Smooth muscle cell (in vitro differentiated cells): ENCODE data around the gene GCNT3. TPM values are rescaled to one million over a fixed set of nuclear protein-coding genes. Genes with fewer than 3 reads are reported as not detected.

ENCODE experiments used
- DNase-seq: peaks from one replicate; lab custom pipeline; 2025; ENCODE audit not compliant: unreplicated experiment; lab: John Stamatoyannopoulos, UW
- H2AFZ ChIP-seq: fragments of 200-600 bp; sonication (generic); 2 replicates; pipeline ENCODE4 v1.6.0; 2016; ENCODE audit warnings: antibody characterized with exemption, low read depth, mild to moderate bottlenecking
- H3F3A ChIP-seq: fragments of 200-600 bp; sonication (generic); 2 replicates; pipeline ENCODE4 v1.6.0; 2017; ENCODE audit warnings: antibody characterized with exemption, low read depth
- H3K27ac ChIP-seq: fragments of 200-600 bp; sonication (generic); 2 replicates; pipeline ENCODE4 v1.5.1; 2016; ENCODE audit warnings: low read depth, mild to moderate bottlenecking
- H3K27me3 ChIP-seq: fragments of 200-600 bp; sonication (generic); 2 replicates; pipeline ENCODE4 v1.6.1; 2016; ENCODE audit warnings: low read depth, mild to moderate bottlenecking
- H3K36me3 ChIP-seq: fragments of 200-600 bp; sonication (generic); 2 replicates; pipeline ENCODE4 v1.5.1; 2016; ENCODE audit warnings: low read depth
- H3K4me1 ChIP-seq: fragments of 200-600 bp; sonication (generic); 2 replicates; pipeline ENCODE4 v1.5.1; 2016; ENCODE audit warnings: low read depth
- H3K4me2 ChIP-seq: fragments of 200-600 bp; sonication (generic); 2 replicates; pipeline ENCODE4 v1.6.0; 2016; ENCODE audit warnings: mild to moderate bottlenecking
- H3K4me3 ChIP-seq: fragments of 200-600 bp; sonication (generic); 2 replicates; pipeline ENCODE4 v1.5.1; 2016; ENCODE audit warnings: mild to moderate bottlenecking
- H3K79me2 ChIP-seq: fragments of 200-600 bp; sonication (generic); 2 replicates; pipeline ENCODE4 v1.6.0; 2016; ENCODE audit warnings: low read depth, mild to moderate bottlenecking
- H3K9ac ChIP-seq: fragments of 200-600 bp; sonication (generic); 2 replicates; pipeline ENCODE4 v1.6.0; 2016; ENCODE audit warnings: low read depth
- H3K9me3 ChIP-seq: fragments of 200-600 bp; sonication (generic); replicated peaks from 2 replicates; pipeline ENCODE4 v1.5.1; 2016; ENCODE audit warnings: low read depth
- H4K20me1 ChIP-seq: fragments of 200-600 bp; sonication (generic); 2 replicates; pipeline ENCODE4 v1.6.0; 2016; ENCODE audit warnings: low read depth
- WGBS: methylation state at CpG from one replicate; pipeline ENCODE4 v1.1.7; 2016; ENCODE audit warnings: low lambda C conversion rate; 5-methylcytosine and 5-hydroxymethylcytosine counted together
- polyA plus RNA-seq: library from polyadenylated mRNA; unstranded; fragments of >200 nt; fragmentation: Nextera tagmentation; extraction: Ambion mirVana; gene quantifications from 2 replicates; pipeline ENCODE4 v1.2.1, GENCODE V29; 2016
- total RNA-seq: library from RNA; depleted of rRNA; stranded (reverse); fragments of >200 nt; gene quantifications from 2 replicates; pipeline ENCODE4 v1.2.3, GENCODE V29; 2014
- TF ChIP-seq, protein P1 (sequence below): fragments of 200-600 bp; sonication (generic); IDR thresholded peaks from 2 replicates; pipeline ENCODE4 v1.5.1; 2017; ENCODE audit warnings: borderline replicate concordance, mild to moderate bottlenecking, antibody characterized with exemption; ENCODE audit not compliant: insufficient read depth, poor library complexity, severe bottlenecking

GCNT3 gene
- total and polyA plus RNA-seq, 2 experiments from 2014 or later, result not detected

DNA sequence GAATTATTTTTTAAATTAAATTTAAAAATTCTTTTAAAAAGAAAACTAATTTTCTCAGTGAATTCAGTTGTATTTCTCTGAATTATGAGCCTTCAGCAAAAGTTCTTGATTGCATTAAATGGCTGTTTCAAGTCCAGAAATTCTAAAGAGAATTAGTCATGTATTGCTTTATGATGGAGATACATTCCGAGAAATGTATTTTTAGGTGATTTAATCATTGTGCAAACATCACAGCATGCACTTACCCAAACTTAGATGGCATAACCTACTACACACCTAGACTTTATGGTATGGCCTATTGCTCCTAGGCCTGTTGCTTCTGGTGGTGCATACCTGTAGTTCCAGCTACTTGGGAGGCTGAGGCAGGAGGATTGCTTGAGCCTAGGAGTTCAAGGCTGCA lies 44.3 kb upstream of the GCNT3 start:
- Histone ChIP-seq H3K79me2 (no peaks in the 10 kb centered on the region), H3K4me1 (no peaks in the 10 kb centered on the region), H4K20me1 (no peaks in the 10 kb centered on the region), H3K4me3 (no peak overlapping the region), H3K9me3 (no peaks in the 10 kb centered on the region), H3K27me3 (no peaks in the 10 kb centered on the region), H3K36me3 (no peaks in the 10 kb centered on the region), H3K27ac (no peak overlapping the region), H3K9ac (no peak overlapping the region), H3K4me2 (no peak overlapping the region), H3F3A (no peaks in the 10 kb centered on the region), H2AFZ (no peak overlapping the region)
- TF ChIP-seq, protein P1, sequence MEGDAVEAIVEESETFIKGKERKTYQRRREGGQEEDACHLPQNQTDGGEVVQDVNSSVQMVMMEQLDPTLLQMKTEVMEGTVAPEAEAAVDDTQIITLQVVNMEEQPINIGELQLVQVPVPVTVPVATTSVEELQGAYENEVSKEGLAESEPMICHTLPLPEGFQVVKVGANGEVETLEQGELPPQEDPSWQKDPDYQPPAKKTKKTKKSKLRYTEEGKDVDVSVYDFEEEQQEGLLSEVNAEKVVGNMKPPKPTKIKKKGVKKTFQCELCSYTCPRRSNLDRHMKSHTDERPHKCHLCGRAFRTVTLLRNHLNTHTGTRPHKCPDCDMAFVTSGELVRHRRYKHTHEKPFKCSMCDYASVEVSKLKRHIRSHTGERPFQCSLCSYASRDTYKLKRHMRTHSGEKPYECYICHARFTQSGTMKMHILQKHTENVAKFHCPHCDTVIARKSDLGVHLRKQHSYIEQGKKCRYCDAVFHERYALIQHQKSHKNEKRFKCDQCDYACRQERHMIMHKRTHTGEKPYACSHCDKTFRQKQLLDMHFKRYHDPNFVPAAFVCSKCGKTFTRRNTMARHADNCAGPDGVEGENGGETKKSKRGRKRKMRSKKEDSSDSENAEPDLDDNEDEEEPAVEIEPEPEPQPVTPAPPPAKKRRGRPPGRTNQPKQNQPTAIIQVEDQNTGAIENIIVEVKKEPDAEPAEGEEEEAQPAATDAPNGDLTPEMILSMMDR, result no peak
- no peak for DNase-seq
- 94% methylated on average over 1 of the region's 1 CpG for WGBS

DNA sequence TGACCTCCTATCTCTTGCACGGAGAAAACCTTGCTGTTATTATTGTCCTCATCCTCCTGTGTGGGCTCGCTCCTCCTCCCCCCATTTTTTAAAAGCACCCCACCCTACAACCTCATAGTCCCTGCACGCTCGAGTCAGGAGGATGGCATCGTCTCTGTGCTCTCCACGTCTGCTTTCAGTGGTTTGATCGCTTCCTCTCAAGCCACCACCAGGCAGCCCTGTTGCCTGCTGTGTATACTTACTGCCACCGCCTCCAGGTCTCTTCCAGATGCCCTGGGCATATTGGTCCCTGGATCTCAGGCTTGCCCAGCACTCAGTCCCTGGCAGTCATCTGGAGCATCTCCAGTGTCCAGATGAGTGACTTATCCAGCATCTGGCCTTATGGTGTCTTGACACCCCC lies 42.1 kb upstream of the GCNT3 start:
- no peaks in the 10 kb centered on the region for H4K20me1 ChIP-seq
- H3K4me2 ChIP-seq, result no peak overlapping the region
- DNase-seq, result no peak
- no peak overlapping the region for H2AFZ ChIP-seq
- H3K9me3 ChIP-seq, result no peaks in the 10 kb centered on the region
- no peak overlapping the region for H3K27ac ChIP-seq
- H3K4me1 ChIP-seq, result no peaks in the 10 kb centered on the region
- no peak overlapping the region for H3K4me3 ChIP-seq
- H3K36me3 ChIP-seq, result no peaks in the 10 kb centered on the region
- 95% methylated on average over 8 of the region's 8 CpGs for WGBS
- no peaks in the 10 kb centered on the region for H3K79me2 ChIP-seq
- no peak overlapping the region for H3K9ac ChIP-seq
- H3F3A ChIP-seq, result no peaks in the 10 kb centered on the region
- TF ChIP-seq, protein P1, result no peak
- no peaks in the 10 kb centered on the region for H3K27me3 ChIP-seq

DNA sequence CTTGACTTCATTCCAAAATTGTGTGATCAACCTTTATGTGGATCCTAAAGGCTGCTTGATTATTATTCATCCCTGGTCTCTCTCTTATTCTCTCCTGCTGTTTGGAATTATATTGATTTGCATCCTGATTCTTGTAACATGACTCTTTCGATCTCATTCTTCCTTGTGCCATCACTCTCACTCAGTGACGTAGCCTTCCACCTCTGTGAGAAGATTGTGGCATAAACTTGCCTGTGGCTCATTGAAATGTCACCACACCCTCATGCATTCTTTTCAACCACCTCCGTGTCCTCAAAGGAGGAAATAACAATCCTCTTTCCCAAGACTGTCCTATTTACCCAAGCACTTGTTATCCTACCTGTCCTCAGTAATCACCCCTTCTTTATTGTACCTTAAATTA lies 41.3 kb upstream of the GCNT3 start:
- H3K27ac ChIP-seq, result no peak overlapping the region
- no peaks in the 10 kb centered on the region for H3K27me3 ChIP-seq
- 71% methylated on average over 3 of the region's 3 CpGs for WGBS

DNA sequence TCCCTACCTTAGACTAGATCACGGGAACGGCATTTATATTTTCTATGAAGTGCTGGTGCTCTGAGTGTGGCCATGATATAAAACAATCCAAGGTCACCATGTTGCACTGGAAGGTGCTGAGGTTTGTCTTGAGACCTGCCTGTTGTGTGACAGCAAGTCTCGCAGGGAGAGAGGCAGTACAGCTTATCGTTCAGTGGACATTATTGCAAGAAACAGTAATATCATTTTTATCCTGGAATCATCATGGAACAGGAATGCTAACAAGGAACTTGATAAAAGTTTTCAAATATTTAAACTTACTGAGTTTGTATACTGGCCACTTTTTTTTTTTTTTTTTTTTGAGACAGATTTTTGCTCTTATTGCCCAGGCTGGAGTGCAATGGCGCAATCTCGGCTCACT lies 40.0 kb upstream of the GCNT3 start:
- H4K20me1 ChIP-seq, result no peaks in the 10 kb centered on the region
- 99% methylated on average over 6 of the region's 6 CpGs for WGBS
- H3K36me3 ChIP-seq, result no peaks in the 10 kb centered on the region
- no peaks in the 10 kb centered on the region for H3K9me3 ChIP-seq
- H3K4me3 ChIP-seq, result no peak overlapping the region
- no peaks in the 10 kb centered on the region for H3K4me1 ChIP-seq
- no peaks in the 10 kb centered on the region for H3F3A ChIP-seq
- no peak overlapping the region for H2AFZ ChIP-seq
- TF ChIP-seq, protein P1, result no peak
- no peaks in the 10 kb centered on the region for H3K27me3 ChIP-seq
- H3K27ac ChIP-seq, result no peak overlapping the region
- no peaks in the 10 kb centered on the region for H3K79me2 ChIP-seq
- DNase-seq, result no peak
- H3K4me2 ChIP-seq, result no peak overlapping the region
- H3K9ac ChIP-seq, result no peak overlapping the region

More for the DNA sequence above, 41.3 kb upstream of the GCNT3 start:
- Histone ChIP-seq H3K9me3 (no peaks in the 10 kb centered on the region), H3K9ac (no peak overlapping the region), H4K20me1 (no peaks in the 10 kb centered on the region), H3K4me2 (no peak overlapping the region), H3K79me2 (no peaks in the 10 kb centered on the region), H3F3A (no peaks in the 10 kb centered on the region), H3K4me3 (no peak overlapping the region), H2AFZ (no peak overlapping the region), H3K36me3 (no peaks in the 10 kb centered on the region), H3K4me1 (no peaks in the 10 kb centered on the region)
- TF ChIP-seq, protein P1, result no peak
- no peak for DNase-seq
